H1 (cell line): ENCODE measurements around the gene OOSP2. TPM values are rescaled to one million over a fixed set of nuclear protein-coding genes. Genes with fewer than 3 reads are reported as not detected.

Source experiments
- CTCF ChIA-PET: fragments of 300-600 bp; sonication (Branson Sonifier 250); formaldehyde crosslinking; loops from one replicate; lab custom pipeline; 2021; ENCODE audit not compliant: partially characterized antibody; lab: Charles Lee
- POLR2A ChIA-PET: fragments of 300-600 bp; sonication (Branson Sonifier 250); formaldehyde crosslinking; loops from one replicate; lab custom pipeline; 2021; ENCODE audit warnings: inconsistent platforms; ENCODE audit not compliant: partially characterized antibody; lab: Charles Lee
- DNase-seq, 2 experiments: peaks; one replicate each; pipeline versions ENCODE4 v3.0.0 to v3.0.0-alpha.2; 2010 to 2022; ENCODE audit warnings: low spot score in 2 of 2, low read depth in 1 of 2, mixed read lengths in 1 of 2
- FAIRE-seq: peaks from 2 replicates; lab custom pipeline; 2011; peaks lifted over from hg19 to GRCh38; lab: Jason Lieb, UNC
- H2AFZ ChIP-seq: 2 replicates; pipeline ENCODE4 v1.8.1; 2012; ENCODE audit warnings: low read length, inconsistent platforms
- H2AK5ac ChIP-seq: 2 replicates; pipeline ENCODE4 v1.6.1; 2013; ENCODE audit warnings: low read depth, low read length
- H2BK120ac ChIP-seq: replicated peaks from 2 replicates; pipeline ENCODE3; 2013; ENCODE audit warnings: low read depth, low read length, inconsistent platforms
- H2BK12ac ChIP-seq: 2 replicates; pipeline ENCODE4 v1.6.1; 2013; ENCODE audit warnings: low read depth, low read length
- H2BK15ac ChIP-seq: 2 replicates; pipeline ENCODE4 v1.6.1; 2013; ENCODE audit warnings: low read length
- H2BK20ac ChIP-seq: 2 replicates; pipeline ENCODE4 v1.6.1; 2013; ENCODE audit warnings: low read length
- H2BK5ac ChIP-seq: 2 replicates; pipeline ENCODE4 v1.6.1; 2013; ENCODE audit warnings: low read depth, low read length
- H3K14ac ChIP-seq: 2 replicates; pipeline ENCODE4 v1.6.1; 2013; ENCODE audit warnings: inconsistent platforms; ENCODE audit not compliant: insufficient read length
- H3K18ac ChIP-seq: 2 replicates; pipeline ENCODE4 v1.6.1; 2013; ENCODE audit warnings: low read length; ENCODE audit errors: extremely low read depth
- H3K23ac ChIP-seq: 2 replicates; pipeline ENCODE4 v1.6.1; 2013; ENCODE audit warnings: inconsistent platforms; ENCODE audit not compliant: insufficient read length
- H3K23me2 ChIP-seq: 2 replicates; pipeline ENCODE4 v1.6.1; 2013; ENCODE audit warnings: low read depth, low read length
- H3K27ac ChIP-seq: 2 replicates; pipeline ENCODE4 v1.6.1; 2011; ENCODE audit warnings: low read depth, low read length, inconsistent platforms
- H3K27me3 ChIP-seq, 4 experiments: replicated peaks in 1 of 4; 1 replicate in 1 of 4; 2 replicates in 3 of 4; pipeline versions ENCODE4 v1.6.1 to v1.8.1; 2011 to 2013; ENCODE audit warnings: low read length in 3 of 4, mild to moderate bottlenecking in 3 of 4, inconsistent platforms in 2 of 4, mixed read lengths in 2 of 4, moderate library complexity in 1 of 4; ENCODE audit not compliant: control insufficient read depth in 3 of 4, insufficient read depth in 3 of 4; ENCODE audit errors: extremely low read depth in 1 of 4
- H3K36me3 ChIP-seq, 4 experiments: 2 replicates each; pipeline versions ENCODE4 v1.6.1 to v1.8.1; 2011 to 2013; ENCODE audit warnings: mild to moderate bottlenecking in 4 of 4, low read length in 3 of 4, moderate library complexity in 2 of 4, control low read depth in 1 of 4, inconsistent platforms in 1 of 4; ENCODE audit not compliant: insufficient read depth in 4 of 4, control insufficient read depth in 2 of 4
- H3K4ac ChIP-seq: replicated peaks from 2 replicates; pipeline ENCODE3; 2013; ENCODE audit warnings: low read length, low read depth, mixed read lengths, inconsistent platforms; ENCODE audit not compliant: insufficient read length
- H3K4me1 ChIP-seq, 4 experiments: replicated peaks in 1 of 4; 1 replicate in 1 of 4; 2 replicates in 3 of 4; pipeline versions ENCODE4 v1.6.1 to v1.8.1; 2011 to 2013; ENCODE audit warnings: low read length in 3 of 4, inconsistent platforms in 2 of 4, mixed read lengths in 1 of 4; ENCODE audit not compliant: insufficient read depth in 4 of 4, control insufficient read depth in 3 of 4
- H3K4me2 ChIP-seq, 2 experiments: 2 replicates each; pipeline versions ENCODE4 v1.6.1 to v1.8.1; 2011 to 2013; ENCODE audit warnings: low read depth in 2 of 2, low read length in 2 of 2, control low read depth in 1 of 2, inconsistent platforms in 1 of 2, mild to moderate bottlenecking in 1 of 2; ENCODE audit not compliant: insufficient read depth in 1 of 2
- H3K4me3 ChIP-seq, 4 experiments: fragments of 200-600, 300-600 bp in 1 of 4; sonication (generic), shearing (Covaris generic), sonication (Bioruptor Twin) in 1 of 4; 2 replicates each; pipeline versions ENCODE4 v1.5.1 to v1.8.1; 2011 to 2016; ENCODE audit warnings: low read length in 4 of 4, low read depth in 3 of 4, control low read depth in 2 of 4, inconsistent platforms in 2 of 4, mild to moderate bottlenecking in 2 of 4, mixed read lengths in 1 of 4, moderate library complexity in 1 of 4; ENCODE audit not compliant: insufficient read depth in 2 of 4; ENCODE audit errors: extremely low read depth in 1 of 4
- H3K56ac ChIP-seq: replicated peaks from 2 replicates; pipeline ENCODE3; 2013; ENCODE audit warnings: low read depth, mild to moderate bottlenecking, mixed read lengths, low read length, inconsistent platforms; ENCODE audit not compliant: insufficient read length
- H3K79me1 ChIP-seq: 2 replicates; pipeline ENCODE4 v1.6.1; 2013; ENCODE audit warnings: low read depth, low read length, control low read depth
- H3K79me2 ChIP-seq, 2 experiments: 2 replicates each; pipeline versions ENCODE4 v1.6.1 to v1.8.1; 2012 to 2013; ENCODE audit warnings: low read length in 2 of 2, mild to moderate bottlenecking in 2 of 2, inconsistent platforms in 1 of 2; ENCODE audit not compliant: insufficient read depth in 2 of 2, control insufficient read depth in 1 of 2
- H3K9ac ChIP-seq, 4 experiments: replicated peaks in 1 of 4; 1 replicate in 1 of 4; 2 replicates in 3 of 4; pipeline versions ENCODE4 v1.6.1 to v1.8.1; 2011 to 2013; ENCODE audit warnings: low read depth in 3 of 4, low read length in 3 of 4, control low read depth in 2 of 4, mild to moderate bottlenecking in 2 of 4, moderate library complexity in 2 of 4, inconsistent platforms in 1 of 4; ENCODE audit errors: extremely low read depth in 1 of 4
- H3K9me3 ChIP-seq, 2 experiments: 2 replicates each; pipeline versions ENCODE4 v1.6.1 to v1.8.1; 2012 to 2013; ENCODE audit warnings: mild to moderate bottlenecking in 2 of 2, moderate library complexity in 2 of 2, control low read depth in 1 of 2, inconsistent platforms in 1 of 2, low read depth in 1 of 2, low read length in 1 of 2, mixed read lengths in 1 of 2; ENCODE audit not compliant: insufficient read depth in 2 of 2
- H4K20me1 ChIP-seq, 2 experiments: replicated peaks in 1 of 2; 2 replicates each; pipeline versions ENCODE3 to v1.8.1; 2011 to 2013; ENCODE audit warnings: inconsistent platforms in 2 of 2, low read length in 2 of 2, mild to moderate bottlenecking in 1 of 2; ENCODE audit not compliant: insufficient read depth in 2 of 2, control insufficient read depth in 1 of 2
- H4K5ac ChIP-seq: 2 replicates; pipeline ENCODE4 v1.6.1; 2013; ENCODE audit warnings: low read length, low read depth, mixed read lengths, inconsistent platforms; ENCODE audit not compliant: insufficient read length
- H4K8ac ChIP-seq: 2 replicates; pipeline ENCODE4 v1.8.0; 2013; ENCODE audit warnings: mild to moderate bottlenecking, moderate library complexity, low read length, inconsistent platforms; ENCODE audit not compliant: insufficient read depth; ENCODE audit errors: extremely low read depth
- H4K91ac ChIP-seq: replicated peaks from 2 replicates; pipeline ENCODE3; 2013; ENCODE audit warnings: low read length, mixed read lengths, inconsistent platforms; ENCODE audit not compliant: insufficient read length
- BCL11A ChIP-seq, 2 experiments: IDR thresholded peaks; one replicate each; pipeline ENCODE4 v1.6.1; 2011; ENCODE audit warnings: low read depth in 2 of 2, low read length in 2 of 2, mild to moderate bottlenecking in 2 of 2
- CBX5 ChIP-seq: fragments of 300-800, 300-1000 bp; sonication (generic); IDR thresholded peaks from 2 replicates; pipeline ENCODE4 v1.7.1; 2016; ENCODE audit warnings: antibody characterized with exemption, low read length, low read depth
- CHD1 ChIP-seq: IDR thresholded peaks from 2 replicates; pipeline ENCODE4 v1.6.1; 2012; ENCODE audit warnings: low read depth, low read length, improper control_type of control experiment
- E2F6 ChIP-seq: IDR thresholded peaks from 2 replicates; pipeline ENCODE4 v1.6.1; 2012; ENCODE audit warnings: inconsistent platforms
- GTF2F1 ChIP-seq: IDR thresholded peaks from 2 replicates; pipeline ENCODE4 v1.6.1; 2012; ENCODE audit warnings: low read depth, low read length, improper control_type of control experiment, borderline replicate concordance
- HDAC6 ChIP-seq: IDR thresholded peaks from one replicate; pipeline ENCODE4 v1.7.1; 2012; ENCODE audit warnings: low read depth, mild to moderate bottlenecking, inconsistent platforms, low read length, moderate library complexity
- MAX ChIP-seq: IDR thresholded peaks from 2 replicates; pipeline ENCODE4 v1.6.1; 2012; ENCODE audit warnings: inconsistent platforms
- NRF1 ChIP-seq: IDR thresholded peaks from 2 replicates; pipeline ENCODE4 v1.6.1; 2011; ENCODE audit warnings: mild to moderate bottlenecking, low read depth, low read length, improper control_type of control experiment
- PHF8 ChIP-seq: fragments of 200-600 bp; sonication (generic); conservative IDR thresholded peaks from 2 replicates; pipeline ENCODE4 v1.7.1; 2012; ENCODE audit warnings: low read depth, mild to moderate bottlenecking, inconsistent platforms, low read length, moderate library complexity
- POLR2A ChIP-seq, 2 experiments: IDR thresholded peaks; 1 replicate in 1 of 2; 2 replicates in 1 of 2; pipeline ENCODE4 v1.6.1; 2011; ENCODE audit warnings: low read depth in 2 of 2, low read length in 2 of 2, mild to moderate bottlenecking in 2 of 2; ENCODE audit errors: control extremely low read depth in 1 of 2
- RFX5 ChIP-seq: IDR thresholded peaks from 2 replicates; pipeline ENCODE4 v1.6.1; 2011; ENCODE audit warnings: low read depth, low read length, improper control_type of control experiment, borderline replicate concordance
- SIN3A ChIP-seq, 2 experiments: IDR thresholded peaks in 1 of 2; conservative IDR thresholded peaks in 1 of 2; 2 replicates each; pipeline ENCODE4 v1.6.1; 2011 to 2012; ENCODE audit warnings: low read length in 2 of 2, improper control_type of control experiment in 1 of 2, low read depth in 1 of 2, mild to moderate bottlenecking in 1 of 2
- SUZ12 ChIP-seq: fragments of 200-600 bp; sonication (generic); IDR thresholded peaks from 2 replicates; pipeline ENCODE4 v1.6.1; 2012; ENCODE audit warnings: mild to moderate bottlenecking, inconsistent platforms, low read length, moderate library complexity, mixed read lengths
- WGBS, 2 experiments: shearing (Covaris generic) in 1 of 2; methylation state at CpG; one replicate each; pipeline versions ENCODE4 v1.1.6 to v1.1.7; 2013 to 2015; ENCODE audit warnings: low lambda C conversion rate in 2 of 2, mixed read lengths in 2 of 2, inconsistent platforms in 1 of 2, low coverage in 1 of 2, missing lambda C conversion rate in 1 of 2; ENCODE audit not compliant: insufficient replicate concordance in 2 of 2, insufficient coverage in 1 of 2, insufficient read length in 1 of 2; ENCODE audit errors: extremely low coverage in 1 of 2, missing lambda C conversion rate in 1 of 2; 5-methylcytosine and 5-hydroxymethylcytosine counted together
- polyA plus RNA-seq, 7 experiments: library from polyadenylated mRNA; depleted of rRNA in 3 of 7; stranded (reverse) in 5 of 7; unstranded in 2 of 7; fragments of >200 nt in 5 of 7; fragments of 200-250 nt in 2 of 7; gene quantifications; 1 replicate in 5 of 7; 2 replicates in 1 of 7; 4 replicates in 1 of 7; pipeline versions ENCODE4 v1.2.1 to v1.2.3, GENCODE V29; 2011 to 2013; ENCODE audit warnings: missing spikeins in 2 of 7, mixed read lengths in 2 of 7
- total RNA-seq: library from RNA; stranded (reverse); fragmentation: NEBNext Ultra II Directional; extraction: Animal tissue kit (Norgen Biotek cat#: 25700); gene quantifications from 2 replicates; pipeline ENCODE4 v1.2.1, GENCODE V29; 2021

Gene OOSP2
- total and polyA plus RNA-seq, 2 of the 8 experiments (the other 6 are each of a cell fraction or from before 2014, with no cell fraction given): not detected

GRCh38 chr11:59990421-59990820 lies 49.8 kb upstream of the OOSP2 start:
- POLR2A ChIA-PET: no interaction called here
- H3K4me2 ChIP-seq: no peak overlapping the region
- no peak overlapping the region for H2AFZ ChIP-seq
- TF ChIP-seq POLR2A (IDR thresholded peaks at IDR 0.05; ENCODE audit: control extremely low read depth in 1 of 2, low read depth in 2 of 2, low read length in 2 of 2) (no peak), PHF8 (no peak), SIN3A (conservative IDR thresholded peaks at IDR 0.05 in 1 of 2, IDR thresholded peaks at IDR 0.05 in 1 of 2; ENCODE audit: low read depth in 1 of 2, low read length in 2 of 2) (no peak), E2F6 (no peak), MAX (no peak), CBX5 (no peak), SUZ12 (no peak), GTF2F1 (no peak), HDAC6 (no peak), BCL11A (IDR thresholded peaks at IDR 0.05; ENCODE audit: low read depth in 2 of 2, low read length in 2 of 2) (no peak), CHD1 (no peak), NRF1 (no peak), RFX5 (no peak)
- TF ChIP-seq, all 59 proteins: peak for 0
- CTCF ChIA-PET: no interaction called here
- Histone ChIP-seq H2BK20ac (no peak overlapping the region), H3K79me2 (no peaks in the 10 kb centered on the region), H3K56ac (no peak overlapping the region), H3K36me3 (no peaks in the 10 kb centered on the region), H3K4ac (no peak overlapping the region), H2AK5ac (no peak overlapping the region), H3K4me3 (no peak overlapping the region), H4K5ac (no peak overlapping the region), H2BK12ac (no peak overlapping the region), H3K27ac (no peak overlapping the region), H4K91ac (no peak overlapping the region), H3K14ac (no peak overlapping the region), H3K23me2 (no peaks in the 10 kb centered on the region), H4K20me1 (no peaks in the 10 kb centered on the region), H3K9ac (no peak overlapping the region), H3K4me1 (no peaks in the 10 kb centered on the region), H3K27me3 (peaks cover 0 to 1% (median 0%) of the 10 kb centered on the region in 4 experiments; a peak in 1 of 7 replicates), H3K9me3 (no peaks in the 10 kb centered on the region), H4K8ac (no peak overlapping the region), H3K23ac (no peak overlapping the region), H3K18ac (no peak overlapping the region), H2BK15ac (no peak overlapping the region), H2BK120ac (no peak overlapping the region), H2BK5ac (no peak overlapping the region), H3K79me1 (no peaks in the 10 kb centered on the region)
- WGBS, 2 experiments: 86% methylated on average over 1 of the region's 1 CpG; no CpG with 5 or more reads in 1 of the 2 experiments
- DNase-seq: no peak
- FAIRE-seq: no peak
